Activated CD4-positive, alpha-beta T cell treated with anti-CD3 and anti-CD28 coated beads, Interleukin-2, amount 50 U/mL, for 48 hours (primary cell): Measurements from ENCODE around the gene FRS3.

Source experiments
- DNase-seq, 2 experiments: peaks; one replicate each; pipeline ENCODE4 v3.0.0-alpha.2; 2020

Gene FRS3

DNA sequence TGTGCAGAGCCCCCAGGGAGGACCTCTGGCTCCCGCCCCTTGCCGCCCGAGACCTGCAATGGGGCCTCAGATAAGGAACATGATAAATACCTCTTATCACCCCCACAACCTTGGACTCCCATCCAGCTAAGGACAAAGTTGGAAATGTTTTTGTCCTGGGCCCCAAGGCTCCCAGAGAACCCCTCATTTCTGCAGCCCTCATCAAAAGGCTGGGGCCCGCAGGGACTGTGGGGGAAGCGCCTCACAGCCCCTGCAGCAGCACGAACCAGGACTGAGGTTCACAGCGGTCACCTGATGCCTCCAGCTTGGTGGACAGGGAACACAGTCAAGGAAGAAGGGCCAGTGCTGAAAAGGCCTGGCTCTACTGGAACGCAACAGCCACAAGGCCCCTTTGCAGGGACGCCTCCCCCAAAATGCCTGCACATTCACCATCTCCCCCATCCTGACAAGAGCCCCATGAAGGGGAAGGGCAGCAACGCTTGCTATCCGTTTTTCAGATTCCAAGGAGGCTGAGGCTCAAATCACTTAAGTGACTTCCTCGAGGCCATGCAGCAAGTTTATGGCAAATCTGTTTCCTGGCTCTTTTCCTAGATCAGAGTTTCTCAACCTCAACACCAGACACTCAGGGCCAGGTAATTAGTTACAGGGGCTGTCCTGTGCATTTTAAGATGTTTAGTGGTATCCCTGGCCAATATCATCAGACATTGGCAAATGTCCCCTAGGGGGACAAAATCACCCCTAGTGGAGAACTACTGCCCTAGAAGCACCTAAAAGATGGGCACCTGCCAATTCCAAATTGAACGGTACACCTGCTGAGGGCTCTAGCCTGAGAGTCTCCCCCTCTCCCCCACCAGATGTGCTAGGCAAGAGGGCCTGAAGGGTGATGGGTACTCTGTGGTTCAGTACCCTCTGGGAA is 54.9 kb downstream of the FRS3 start:
- DNase-seq, result no peak

DNA sequence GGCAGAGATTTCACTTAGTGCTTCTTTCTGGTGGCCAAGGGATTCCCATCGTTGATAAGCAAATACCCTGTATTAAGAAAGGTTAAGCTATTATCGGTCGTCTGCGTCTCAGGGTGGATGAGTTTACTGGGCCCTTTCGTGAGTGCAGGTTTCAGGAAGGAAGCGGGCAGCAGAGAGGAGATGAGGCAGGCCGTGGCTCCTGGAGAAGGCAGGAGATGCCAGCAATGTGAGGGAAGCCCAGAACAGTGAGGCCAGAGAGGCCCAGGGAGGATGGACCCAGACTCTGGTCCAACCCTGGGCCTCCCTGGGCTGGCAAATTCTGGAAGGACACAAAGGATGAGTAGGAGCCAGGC is 55.5 kb downstream of the FRS3 start:
- no peak for DNase-seq

DNA sequence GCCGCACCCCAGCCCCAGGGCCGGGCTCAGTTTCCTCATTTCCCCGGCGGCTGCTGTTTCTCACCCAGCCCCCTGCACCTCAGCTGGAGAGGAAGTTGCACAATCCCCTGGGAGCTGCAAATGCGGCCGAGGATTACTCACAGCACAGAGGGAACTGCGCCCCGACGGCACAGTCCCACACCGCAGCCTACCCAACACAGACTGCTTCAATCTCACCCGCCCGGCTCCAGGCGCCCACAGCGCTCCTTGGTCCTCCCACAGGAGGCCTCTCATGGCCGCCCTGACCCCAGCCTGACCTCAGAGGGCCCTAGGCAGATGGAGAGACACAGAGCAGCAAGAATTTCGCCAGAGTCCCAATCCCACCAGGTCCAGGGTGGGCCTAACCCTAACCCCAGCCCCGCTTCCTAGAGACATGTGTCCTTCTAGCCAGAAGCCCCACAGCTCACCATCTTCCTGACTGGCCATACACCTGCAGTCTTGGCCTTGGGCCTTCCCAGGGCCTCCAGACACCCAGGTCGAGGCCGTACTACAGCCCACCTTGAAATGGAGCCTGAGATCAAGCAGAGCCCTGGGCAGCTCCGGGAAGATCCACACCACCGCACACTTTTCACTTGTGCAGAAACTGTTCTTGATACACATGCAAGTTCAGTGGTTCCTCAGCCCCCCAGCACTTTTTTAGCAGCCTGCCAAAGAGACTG is 56.0 kb downstream of the FRS3 start:
- DNase-seq, result no peak

DNA sequence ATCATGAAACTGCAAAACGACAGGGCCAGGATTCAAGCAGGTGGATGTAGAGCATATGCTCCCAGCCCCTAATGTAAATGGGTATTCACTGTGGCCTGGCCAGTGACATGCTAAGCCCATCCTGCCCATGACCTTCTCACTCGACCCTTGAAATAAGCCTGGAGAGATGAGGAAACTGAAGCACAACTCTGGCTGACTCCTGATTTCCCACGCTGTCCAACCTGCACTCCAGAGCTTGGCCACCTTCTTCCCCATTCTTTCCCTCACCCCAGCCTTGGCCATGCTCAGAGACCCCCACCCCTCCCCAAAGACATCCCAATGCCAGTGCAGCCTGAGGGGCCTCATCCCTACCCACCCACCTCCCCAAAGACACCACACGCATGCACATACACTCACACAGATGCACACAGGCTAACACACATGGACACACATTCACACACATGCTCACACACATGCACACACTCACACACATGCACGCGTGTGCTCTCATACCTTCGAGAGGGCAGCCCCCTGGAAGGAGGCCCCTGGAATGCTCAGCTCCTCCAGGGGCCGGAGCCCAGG is 56.7 kb downstream of the FRS3 start:
- DNase-seq, result no peak

DNA sequence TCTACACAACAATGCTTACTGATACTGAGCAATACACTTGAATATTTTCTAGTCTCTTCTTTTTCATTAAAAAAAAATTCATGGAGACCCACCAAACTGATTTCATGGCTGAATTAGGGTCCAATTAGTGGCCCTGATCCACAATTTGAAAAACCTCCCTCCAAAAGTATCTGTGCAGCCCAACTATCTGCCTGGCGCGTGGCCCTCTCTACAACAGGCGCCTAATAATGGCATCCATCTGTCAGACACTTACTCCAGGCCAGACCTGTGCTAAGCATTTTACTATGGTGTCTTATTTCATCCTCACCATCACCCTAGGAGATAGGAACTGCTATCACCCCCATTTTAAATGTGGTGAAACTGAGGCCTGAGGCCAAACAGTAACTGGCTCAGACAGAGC is 58.3 kb downstream of the FRS3 start:
- no peak for DNase-seq

DNA sequence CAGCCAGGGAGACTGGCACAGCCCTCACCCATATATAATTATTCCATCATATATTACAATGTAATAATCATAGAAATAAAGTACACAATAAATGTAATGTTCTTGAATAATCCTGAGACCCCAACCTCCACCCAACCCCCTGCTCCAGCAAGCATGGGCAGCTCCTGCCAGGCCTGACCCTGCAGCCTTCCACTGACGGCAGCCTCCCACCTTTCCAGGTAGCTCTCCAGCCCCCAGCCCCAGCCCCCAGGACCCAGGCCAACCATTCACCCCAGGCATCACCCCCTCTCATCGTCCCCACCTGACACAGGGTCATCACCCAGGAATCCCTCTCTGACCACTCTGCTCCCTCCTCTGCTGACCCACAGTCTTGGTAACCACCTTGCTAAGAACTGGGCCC is 58.9 kb downstream of the FRS3 start:
- DNase-seq, result no peak

DNA sequence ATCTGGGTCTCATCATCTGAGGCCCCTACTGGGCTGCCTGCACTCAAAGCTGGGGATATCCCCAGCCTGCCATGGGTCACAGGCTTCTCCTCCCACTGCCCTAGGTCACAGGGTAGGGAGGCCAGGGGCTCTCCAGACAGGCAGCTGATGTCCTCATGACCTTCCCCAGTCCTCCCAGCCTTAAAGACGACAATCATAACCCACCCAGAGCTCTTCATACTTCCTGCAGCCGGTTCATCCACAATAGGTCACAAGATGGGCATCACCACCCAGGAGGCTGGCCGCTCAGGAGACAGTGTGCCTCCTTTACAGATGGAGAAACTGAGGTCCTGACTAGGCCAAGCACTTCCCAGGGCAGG is 59.5 kb downstream of the FRS3 start:
- no peak for DNase-seq
